NCI-H345 (cell line): Measurements from ENCODE around the gene NUP35.

ENCODE experiments used
- DNase-seq: peaks from one replicate; lab custom pipeline; 2025; lab: John Stamatoyannopoulos, UW

NUP35 gene, protein sequence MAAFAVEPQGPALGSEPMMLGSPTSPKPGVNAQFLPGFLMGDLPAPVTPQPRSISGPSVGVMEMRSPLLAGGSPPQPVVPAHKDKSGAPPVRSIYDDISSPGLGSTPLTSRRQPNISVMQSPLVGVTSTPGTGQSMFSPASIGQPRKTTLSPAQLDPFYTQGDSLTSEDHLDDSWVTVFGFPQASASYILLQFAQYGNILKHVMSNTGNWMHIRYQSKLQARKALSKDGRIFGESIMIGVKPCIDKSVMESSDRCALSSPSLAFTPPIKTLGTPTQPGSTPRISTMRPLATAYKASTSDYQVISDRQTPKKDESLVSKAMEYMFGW

DNA sequence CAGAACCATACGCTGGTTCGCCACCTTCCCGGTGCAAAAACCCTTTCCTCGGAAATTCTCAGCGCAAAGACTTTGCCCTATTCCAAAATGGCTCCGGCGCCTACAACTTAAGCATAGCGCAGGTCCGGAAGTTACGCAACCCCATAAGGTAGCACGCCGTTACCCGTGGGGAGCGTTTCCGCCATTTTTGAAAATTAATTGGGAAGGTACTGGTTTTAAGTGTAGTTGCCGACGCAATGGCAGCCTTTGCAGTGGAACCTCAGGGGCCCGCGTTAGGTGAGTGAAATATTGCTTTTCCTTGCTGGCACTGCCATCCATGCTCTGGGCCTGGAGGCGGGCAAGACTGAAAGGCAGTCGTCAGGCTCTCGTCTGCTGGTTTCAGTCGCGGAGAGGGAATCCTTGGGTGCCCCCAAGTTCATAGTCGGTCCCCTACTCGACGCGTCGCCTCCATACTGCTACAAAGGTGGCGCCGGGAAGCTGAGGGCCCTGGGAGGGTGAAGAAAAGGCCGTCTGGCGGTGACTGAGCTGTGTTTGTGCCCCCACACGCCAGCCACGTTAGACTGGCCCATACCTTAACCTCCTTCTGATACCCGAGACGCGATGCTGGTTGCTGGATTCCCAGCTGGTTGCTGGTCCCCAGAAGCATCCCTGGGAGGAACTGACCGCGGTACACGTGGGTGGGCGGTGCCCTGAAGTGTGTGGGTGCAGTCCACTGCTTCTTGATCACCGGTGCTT lies at the start of gene NUP35:
Gene NUP35 (plus strand): TSS at position 222 of the 735 bp plus-strand sequence. CDS start 15 bp downstream, at position 237.
- DNase-seq = peak; percentile 97

DNA sequence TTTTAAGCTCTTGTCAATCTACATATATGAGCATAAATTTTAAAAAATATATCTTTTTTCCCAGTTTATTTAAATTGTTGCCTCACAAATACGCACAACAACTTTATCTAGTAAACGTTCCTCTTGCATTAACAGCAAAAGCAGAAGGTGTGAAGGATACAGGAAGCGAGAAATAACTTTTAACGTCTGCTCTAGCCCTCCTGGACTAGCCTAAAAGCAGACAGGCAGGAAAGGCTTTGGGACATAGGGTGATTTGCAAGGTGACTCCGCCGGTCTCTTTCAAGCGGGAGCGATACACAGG lies 46.1 kb upstream of the NUP35 start:
- DNase-seq = no peak

DNA sequence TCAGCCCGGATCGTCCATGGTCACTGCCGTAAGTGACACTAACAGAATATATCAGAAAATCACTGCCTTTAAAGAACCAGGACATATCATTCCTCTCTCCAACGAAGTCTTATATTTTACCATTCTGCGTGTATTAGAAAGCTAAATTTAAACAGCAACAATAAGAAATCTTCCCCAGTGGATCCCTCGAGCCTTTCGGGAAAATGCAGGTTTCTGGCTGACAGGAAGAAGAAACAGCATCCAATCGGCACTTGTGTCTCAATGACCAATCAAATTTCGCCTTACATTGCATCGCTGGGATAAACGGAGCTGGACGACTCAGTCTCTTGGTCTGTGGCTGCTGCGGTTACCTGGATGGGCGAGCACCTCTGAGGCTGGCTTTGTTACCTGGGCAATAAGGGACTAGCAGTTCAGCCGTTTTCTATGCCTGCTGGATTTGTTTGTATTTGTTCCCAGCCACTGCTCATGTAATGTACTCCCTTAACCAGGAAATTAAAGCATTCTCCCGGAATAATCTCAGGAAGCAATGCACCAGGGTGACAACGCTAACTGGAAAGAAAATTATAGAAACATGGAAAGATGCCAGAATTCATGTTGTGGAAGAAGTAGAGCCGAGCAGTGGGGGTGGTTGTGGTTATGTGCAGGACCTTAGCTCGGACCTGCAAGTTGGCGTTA lies 45.6 kb upstream of the NUP35 start, which contains the start of gene DUSP19:
Gene DUSP19 (plus strand): TSS at position 284 of the 675 bp plus-strand sequence. CDS start 187 bp downstream, at position 471.
- DNase-seq = peak; percentile 96

DNA sequence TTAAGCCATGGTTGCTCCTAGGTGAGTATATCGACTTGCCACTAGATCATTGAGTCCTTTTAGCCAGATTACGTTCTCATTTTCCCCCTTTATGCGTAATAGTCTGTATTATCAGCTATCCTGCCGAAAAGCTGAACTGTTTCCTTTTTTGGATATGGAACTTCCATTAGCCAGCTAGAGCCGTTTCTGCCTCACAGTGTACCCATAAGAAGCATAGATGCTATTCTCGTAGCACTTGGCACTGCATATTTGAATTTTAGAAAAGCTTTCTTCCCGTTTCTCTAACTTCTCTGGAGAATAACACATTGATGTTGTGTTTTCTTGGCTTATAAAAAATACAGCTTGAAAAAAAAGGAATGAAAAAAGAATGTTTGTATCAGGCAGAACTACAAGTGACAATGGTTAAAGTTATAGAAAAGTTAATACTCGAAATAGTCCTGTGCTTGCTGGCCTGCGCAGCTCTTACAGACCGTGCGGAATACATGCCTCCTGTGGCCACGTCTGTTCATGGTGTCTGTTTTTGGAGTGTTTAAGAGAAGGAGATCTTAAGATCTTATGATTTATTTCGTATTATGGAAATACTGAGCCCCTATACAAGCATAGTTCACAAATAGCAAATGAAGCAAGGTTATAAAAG lies 45.0 kb upstream of the NUP35 start:
- peak; percentile 48 for DNase-seq

DNA sequence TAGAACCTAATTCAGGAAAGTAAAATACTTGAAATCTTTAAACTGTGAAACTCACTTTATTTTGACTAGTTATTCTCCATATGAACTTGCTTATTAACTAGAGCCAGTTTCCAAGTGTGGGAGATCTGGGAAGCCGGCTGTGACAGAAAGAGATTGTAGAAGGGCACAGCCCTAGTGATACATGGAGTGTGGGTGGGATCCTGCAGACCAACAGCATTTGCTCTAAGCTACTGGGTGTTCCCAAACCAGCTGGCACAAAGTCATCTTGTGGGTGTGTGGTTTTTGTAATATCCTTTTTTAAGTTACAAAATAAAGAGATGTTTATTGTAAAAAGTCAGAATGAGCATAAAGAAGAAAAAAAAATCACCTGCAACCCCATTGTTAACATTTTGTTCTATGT lies 42.3 kb upstream of the NUP35 start:
- DNase-seq = no peak

DNA sequence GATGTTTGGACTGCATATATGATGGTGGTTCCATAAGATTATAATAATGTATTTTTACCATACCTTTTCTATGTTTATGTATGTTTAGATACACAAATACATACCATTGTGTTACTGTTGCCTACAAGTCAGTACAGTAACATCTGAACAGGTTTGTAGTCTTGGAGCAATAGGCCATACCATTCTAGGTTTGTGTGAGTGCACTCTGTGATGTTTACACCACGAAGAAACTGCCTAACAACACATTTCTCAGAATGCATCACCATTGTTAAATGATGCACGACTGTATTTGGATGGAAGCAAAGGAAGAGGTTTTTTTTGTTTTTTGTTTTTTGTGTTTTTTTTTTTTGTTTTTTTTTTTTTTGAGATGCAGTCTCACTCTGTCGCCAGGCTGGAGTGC lies 36.2 kb upstream of the NUP35 start:
- DNase-seq = no peak

DNA sequence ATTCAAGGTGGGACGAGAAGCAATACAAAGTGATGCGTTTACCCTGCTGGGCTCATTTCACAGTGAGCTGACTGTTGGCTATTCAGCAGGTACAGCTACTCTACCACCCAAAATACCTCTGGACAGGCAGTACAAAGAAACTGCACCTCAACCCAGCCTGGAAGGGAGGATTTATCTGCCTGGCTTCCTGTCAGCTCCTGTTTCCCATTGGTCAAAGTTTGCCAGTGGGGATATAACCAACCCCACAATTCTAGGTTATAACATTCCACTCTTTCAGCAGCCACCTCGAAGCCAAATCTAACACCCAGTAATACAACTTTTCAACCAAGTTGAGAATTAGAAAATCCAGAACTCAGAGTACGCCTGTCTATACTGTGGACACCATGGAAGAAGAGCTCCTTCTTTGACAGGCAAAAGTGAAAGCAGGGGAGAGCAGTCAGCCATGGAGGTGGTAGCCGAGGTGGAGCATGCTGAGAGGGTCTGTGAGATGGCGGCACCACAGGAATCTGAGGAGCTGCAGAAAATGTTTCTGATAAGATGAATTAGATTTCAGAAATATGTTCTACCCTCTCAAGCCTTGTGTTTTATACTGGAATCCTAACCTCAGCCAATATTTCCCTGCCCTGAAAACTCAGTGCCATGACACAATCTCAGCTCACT lies 34.9 kb upstream of the NUP35 start:
- no peak for DNase-seq

DNA sequence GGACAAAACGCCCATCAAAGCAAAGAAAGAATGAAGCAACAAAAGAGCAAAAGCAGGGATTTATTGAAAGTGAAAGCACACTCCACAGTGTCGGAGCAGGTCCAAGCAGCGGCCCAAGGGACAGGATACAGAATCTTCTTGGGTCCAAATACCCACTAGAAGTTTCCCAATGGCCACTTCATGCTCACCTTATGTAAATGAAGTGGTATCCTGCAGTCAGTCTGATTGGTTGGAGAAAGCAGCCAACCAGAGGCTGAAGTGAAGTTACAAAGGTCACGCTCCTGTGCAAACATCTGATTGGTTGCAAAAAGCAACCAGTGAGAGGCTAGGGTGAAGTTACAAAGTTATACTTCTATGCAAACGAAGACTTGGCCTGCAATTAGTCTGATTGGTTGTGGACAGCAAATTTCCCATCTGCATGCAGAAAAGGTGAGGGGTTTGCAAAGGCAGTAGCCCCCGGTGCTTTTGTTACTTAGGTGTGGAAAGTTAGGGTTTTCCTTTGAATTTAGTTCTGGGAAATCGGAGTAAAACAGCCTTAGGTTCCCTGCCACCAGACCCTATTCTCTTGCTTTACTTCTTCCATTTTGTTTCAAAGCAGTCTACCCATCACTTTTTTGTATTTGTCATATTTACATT lies 32.8 kb upstream of the NUP35 start:
- DNase-seq = no peak

DNA sequence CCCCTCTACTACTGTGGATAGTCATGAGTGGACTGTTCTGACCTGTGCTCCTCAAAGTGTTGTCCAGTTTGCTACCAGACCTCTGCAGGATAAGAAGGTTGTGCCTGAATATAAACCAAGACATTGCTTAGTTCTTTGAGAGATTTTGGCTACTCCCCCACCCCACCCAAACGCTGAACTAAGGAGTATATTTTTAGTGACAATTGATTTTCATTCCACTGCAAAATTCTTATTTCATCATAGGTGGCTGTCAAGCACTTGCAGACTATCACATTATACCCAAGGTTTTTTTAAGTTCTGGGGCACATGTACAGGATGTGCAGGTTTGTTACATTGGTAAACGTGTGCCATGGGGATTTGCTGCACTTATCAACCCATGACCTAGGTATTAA lies 32.3 kb upstream of the NUP35 start:
- no peak for DNase-seq

DNA sequence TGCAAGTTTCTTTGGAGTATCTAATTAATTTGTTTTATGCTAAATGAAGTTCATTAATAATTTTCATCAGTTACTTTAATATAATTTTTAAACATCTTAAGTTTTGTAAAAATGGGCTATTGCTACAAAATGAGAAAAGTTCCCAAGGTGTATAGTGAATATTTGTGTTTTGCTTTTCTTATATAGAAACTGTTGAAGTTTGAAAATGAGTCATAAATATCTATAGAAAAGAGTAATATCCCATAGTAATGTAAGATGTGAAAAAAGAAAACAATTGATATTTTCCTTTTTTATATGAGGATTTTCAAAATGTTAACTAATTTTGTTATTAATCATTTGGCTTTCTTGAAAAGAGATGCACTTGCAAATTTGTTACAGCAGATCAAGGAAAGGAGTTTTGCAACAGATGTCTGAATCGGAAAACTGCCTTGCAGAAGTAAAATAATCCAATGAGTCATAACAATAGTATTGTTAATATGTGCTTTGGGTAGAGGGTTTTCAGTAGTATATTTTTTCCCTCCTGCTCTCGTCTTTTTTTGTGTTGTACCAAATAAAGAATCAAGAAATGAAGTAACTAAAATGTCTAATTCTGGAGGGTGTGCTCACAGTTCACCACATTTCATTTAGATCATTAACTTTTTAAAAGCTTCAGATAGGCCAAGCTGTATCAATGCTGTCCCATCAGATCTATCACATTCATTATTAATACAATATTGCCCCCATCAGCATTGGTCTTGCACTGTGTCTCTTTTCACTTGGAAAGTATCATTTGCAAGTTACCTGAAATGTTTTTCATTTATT lies 30.2 kb upstream of the NUP35 start:
- no peak for DNase-seq

DNA sequence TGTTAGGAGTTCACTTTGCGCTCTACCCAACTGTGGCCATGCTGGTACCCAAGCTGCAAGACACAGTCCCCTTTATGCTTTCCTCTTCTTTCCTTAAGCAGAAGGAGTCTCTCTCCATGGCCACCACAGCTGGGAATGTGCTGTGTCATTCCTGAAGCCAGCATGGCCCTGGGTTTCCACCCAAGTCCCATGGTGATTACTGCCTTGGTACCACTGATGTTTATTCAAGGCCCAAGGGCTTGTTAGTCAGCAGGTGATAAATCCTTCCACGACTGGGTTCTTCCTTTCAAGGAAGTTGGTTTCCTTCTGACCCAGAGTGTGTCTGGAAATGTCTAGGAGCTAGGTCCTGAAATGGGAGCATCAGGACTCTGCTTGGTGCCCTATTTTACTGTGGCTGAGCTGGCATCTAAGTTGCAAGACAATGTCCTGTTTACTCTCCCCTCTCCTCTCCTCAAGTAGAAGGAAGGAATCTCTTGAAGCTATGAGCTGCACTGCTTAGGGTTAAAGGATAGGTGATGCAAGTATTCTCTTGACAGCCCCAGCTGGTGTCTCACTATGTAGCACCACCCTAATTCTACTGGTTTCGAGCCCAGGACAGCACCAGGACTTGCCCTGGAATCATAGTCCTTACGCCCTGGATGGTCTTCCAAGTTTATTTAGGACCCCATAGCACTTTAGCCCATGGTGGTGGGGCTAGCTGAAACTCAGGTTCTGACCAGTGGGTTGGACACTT lies 18.7 kb upstream of the NUP35 start:
- DNase-seq = no peak

DNA sequence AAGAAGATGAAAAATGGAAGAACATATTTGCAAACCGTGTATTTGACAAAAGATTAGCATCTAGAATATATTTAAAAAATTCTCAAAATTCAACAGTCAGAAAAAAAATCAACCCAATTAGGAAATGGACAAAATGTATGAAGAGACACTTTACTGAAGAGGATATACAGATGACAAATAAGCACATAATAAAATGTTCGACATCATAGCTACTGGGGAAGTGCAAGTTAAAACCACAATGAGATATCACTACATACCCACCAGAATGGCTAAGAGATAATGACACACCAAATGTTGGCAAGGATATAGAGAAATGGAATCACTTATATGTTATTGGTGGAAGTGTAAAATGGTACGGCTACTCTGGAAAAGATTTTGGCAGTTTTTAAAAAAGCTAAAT lies 11.7 kb upstream of the NUP35 start:
- no peak for DNase-seq

DNA sequence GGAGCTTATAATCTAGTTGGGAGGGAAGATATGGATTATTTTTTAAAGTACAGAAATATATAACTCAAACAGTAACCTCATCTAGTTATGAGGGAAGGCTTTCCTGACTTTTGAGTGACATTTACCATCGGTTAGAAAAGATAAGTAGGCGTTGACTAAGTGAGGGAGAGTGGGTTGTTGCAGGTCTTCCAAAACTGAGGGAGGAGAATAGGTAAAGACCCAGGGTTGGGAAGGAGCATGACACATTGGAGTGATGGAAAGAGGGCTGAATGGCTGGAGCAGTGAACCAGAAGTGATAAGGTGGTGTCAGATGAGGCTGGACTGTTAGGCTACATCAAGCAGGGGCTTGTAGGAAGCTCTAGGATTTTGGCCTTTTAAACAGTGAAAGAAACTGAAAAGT lies 10.6 kb upstream of the NUP35 start:
- no peak for DNase-seq

DNA sequence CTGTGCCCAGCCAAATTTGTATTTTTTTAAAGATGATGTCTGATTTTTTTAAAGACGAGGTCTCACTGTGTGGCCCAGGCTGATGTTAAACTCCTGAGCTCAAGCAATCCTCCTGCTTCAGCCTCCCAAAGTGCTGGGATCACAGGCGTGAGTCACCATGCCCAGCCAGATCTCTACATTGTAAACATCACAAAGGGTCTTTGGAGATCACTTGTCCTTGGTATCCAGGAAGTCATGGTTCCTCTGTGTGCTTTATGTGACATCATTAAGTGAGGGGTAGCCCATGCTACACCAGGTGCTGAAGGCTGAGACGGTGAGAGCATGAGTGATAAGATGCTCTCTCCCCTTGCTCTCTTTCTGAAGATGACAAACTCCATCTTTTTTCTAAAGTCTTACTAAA lies 7.0 kb upstream of the NUP35 start:
- no peak for DNase-seq

DNA sequence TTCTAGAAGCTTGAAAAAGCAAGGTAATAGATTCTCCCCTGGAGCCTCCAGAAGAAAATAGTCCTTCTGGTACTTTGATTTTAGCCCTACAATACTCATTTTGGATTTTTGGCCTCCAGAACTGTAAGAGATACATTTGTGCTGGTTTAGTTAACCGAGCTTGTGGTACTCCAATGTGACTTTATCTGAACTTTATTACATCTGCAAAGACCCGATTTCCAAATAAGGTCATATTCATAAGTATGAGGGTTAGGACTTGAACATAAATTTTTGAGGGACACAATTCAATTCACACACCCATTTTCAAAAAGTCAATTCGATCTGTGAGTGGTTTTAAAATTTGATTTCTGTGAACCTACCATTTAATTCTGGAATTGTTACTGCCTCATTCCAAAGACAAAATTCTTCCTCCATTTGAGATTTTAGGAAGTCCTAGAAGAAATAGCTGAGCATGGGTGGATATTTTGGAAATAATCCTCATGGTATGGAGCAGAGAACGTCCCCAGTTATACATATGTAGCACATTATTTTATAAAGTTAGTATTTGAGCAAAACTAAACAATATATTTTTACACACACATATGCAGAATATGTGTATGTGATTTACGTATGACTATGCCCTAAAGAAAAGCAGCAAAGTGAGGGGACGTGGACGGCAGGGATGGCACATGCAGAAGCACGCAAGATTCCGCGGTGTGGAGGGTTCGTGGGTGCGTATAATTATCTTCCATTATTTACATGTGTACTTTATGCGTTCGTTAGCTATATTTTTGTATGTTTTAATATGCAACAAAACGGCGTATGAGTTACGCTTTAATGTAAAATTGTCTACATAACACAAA lies 905 bp upstream of the NUP35 start:
- no peak for DNase-seq

DNA sequence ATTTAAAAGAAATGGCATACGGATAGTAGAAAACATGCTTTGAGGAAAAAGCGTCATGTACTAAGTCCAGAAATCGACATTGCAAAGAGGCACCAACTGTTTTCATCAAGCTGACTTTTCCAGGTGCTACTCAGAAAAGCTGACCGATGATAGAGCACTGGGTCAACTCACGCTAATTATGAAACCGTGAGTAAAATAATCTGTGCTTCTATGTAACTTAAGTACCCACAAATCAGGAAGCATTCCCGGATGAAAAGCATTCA lies 353 bp upstream of the NUP35 start:
- no peak for DNase-seq

DNA sequence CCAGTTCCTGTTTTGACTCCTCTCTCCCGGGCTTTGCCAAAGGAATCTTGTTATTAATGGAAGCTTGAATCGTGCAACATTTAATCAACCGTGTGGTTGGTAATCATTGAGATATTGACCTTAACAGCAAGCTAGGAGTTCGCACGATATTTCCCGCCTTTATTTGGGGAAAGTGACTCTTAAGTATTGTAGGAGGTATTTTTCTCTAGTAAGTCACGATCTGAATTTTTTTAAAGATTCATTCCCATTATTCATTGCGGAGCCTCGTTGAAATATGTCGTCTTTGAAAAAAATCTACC lies 663 bp downstream of the NUP35 start:
- no peak for DNase-seq

DNA sequence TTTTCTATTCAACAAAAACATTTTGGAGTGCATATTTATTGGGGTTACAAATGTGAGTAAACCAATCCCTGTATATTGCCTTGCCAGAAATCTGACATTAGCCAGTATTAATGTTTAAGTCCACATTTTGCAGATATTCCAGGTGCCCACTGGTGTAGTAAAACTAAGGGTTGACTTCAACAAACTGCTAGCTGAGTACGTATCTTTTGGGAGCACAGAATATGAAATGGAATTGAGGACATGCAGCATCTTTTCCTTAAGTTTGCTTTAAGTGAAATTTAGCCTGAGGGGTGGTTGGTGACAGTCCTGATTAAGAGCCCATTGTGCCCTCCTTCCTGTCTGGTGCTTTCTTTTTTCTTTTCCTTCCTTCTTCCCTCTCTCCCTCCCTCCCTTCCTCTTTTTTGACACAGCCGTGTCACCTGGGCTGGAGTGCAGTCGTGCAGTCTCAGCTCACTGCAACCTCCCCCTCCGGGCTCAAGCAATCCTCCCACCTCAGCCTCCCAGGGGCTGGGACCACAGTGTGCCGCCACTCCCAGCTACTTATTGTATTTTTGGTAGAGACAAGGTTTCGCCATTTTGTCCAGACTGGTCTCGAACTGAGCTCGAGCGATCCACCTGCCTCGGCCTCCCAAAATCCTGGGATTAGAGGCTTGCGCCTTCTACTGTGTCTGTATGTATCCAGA lies 1.6 kb downstream of the NUP35 start:
- DNase-seq = no peak

DNA sequence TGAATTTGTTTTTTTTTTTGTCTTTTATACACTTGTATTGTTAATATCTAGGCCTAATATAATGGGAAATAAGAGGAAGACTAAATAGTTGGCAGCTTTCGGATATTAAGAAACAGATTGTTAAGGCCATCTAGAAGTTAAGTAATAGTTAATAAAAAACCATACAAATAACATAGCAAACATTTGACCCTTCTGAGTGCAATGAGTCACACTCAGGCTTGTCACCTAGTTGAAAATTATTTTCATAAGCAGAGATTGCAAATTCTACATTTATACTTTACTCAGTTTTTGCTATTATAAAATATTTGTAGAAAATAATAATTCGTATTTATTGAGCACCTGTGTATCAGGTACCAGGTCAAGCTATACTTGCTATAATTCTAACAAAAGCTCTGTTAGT lies 2.4 kb downstream of the NUP35 start:
- no peak for DNase-seq
